Measurements from ENCODE around the gene CD80.
"Not testable (repeated sequence)": the region's sequence is repeated elsewhere in the genome, so short reads cannot be mapped to it uniquely, and the experiment has no call there.

- TF ChIP-seq CTCF, POLR2A (IDR thresholded peaks at IDR 0.05): not testable (repeated sequence)
Observed at GRCh38 chr3:119594929-119595328, 35.5 kb upstream of the CD80 start.
